ENCODE measurements around the gene NPFFR1. TPM values are rescaled to one million over a fixed set of nuclear protein-coding genes. Genes with fewer than 3 reads are reported as not detected.

Gene NPFFR1
- total RNA-seq, 1 donor from 2014 or later, result not detected

DNA sequence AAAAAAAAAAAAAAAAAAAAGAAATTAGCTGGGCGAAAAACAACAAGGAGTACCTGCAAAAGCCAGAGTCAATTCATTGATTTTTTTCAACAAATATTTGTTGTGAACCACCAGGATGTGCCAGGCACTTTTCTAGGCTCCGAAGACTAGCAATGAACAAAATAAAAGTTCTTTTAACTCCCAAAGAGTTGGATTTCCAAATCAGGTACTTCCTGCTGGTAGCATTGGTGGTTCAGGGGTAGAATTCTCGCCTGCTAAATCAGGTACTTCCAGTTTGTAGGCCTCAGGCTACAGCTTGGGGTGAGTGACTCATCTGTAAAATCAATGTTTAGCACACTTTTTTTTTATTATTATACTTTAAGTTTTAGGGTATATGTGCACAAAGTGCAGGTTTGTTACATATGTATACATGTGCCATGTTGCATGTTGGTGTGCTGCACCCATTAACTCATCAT lies 61.4 kb downstream of the NPFFR1 start:
- Mint-ChIP-seq H3K4me1 (ENCODE audit: unreplicated experiment) (peaks cover 12% of the 10 kb centered on the region), H3K9me3 (ENCODE audit: unreplicated experiment) (no peaks in the 10 kb centered on the region), H3K36me3 (ENCODE audit: unreplicated experiment) (peaks cover 6% of the 10 kb centered on the region), H3K4me3 (ENCODE audit: unreplicated experiment) (no peak overlapping the region), H3K27me3 (ENCODE audit: unreplicated experiment) (no peaks in the 10 kb centered on the region), H3K27ac (ENCODE audit: unreplicated experiment) (no peak overlapping the region)
- no peak for TF ChIP-seq CTCF (IDR thresholded peaks at IDR 0.05)
- DNase-seq (ENCODE audit: extremely low spot score, unreplicated experiment), result no peak

GRCh38 chr10:70221030-70221429 lies 62.8 kb downstream of the NPFFR1 start:
- no peak for TF ChIP-seq CTCF (IDR thresholded peaks at IDR 0.05)
- H3K9me3 Mint-ChIP-seq (ENCODE audit: unreplicated experiment), result no peaks in the 10 kb centered on the region
- H3K27ac Mint-ChIP-seq (ENCODE audit: unreplicated experiment), result peak overlapping the region; percentile 67
- H3K4me3 Mint-ChIP-seq (ENCODE audit: unreplicated experiment), result no peak overlapping the region
- H3K27me3 Mint-ChIP-seq (ENCODE audit: unreplicated experiment), result no peaks in the 10 kb centered on the region
- peaks cover 12% of the 10 kb centered on the region for H3K4me1 Mint-ChIP-seq (ENCODE audit: unreplicated experiment)
- peaks cover 6% of the 10 kb centered on the region for H3K36me3 Mint-ChIP-seq (ENCODE audit: unreplicated experiment)
- no peak for DNase-seq (ENCODE audit: extremely low spot score, unreplicated experiment)

DNA sequence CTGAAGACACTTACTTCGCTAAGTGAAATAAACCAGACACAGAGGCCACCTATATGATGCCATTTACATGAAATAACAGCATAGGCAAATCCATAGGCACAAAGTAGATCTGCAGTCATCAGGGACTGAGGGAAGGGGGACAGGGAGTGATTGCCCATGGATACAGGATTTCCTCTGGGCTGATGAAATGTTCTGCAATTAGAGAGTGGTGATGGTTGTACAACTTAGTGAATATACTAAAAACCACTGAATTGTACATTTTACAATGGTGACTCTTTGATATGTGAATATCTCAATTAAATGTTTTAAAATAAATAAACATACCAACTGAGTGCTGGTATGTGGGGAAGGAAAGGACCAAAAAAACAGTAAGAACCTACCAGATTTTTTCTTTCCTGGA lies 70.9 kb downstream of the NPFFR1 start:
- Mint-ChIP-seq H3K27me3 (ENCODE audit: unreplicated experiment) (no peaks in the 10 kb centered on the region), H3K4me1 (ENCODE audit: unreplicated experiment) (no peaks in the 10 kb centered on the region), H3K36me3 (ENCODE audit: unreplicated experiment) (peaks cover 45% of the 10 kb centered on the region), H3K4me3 (ENCODE audit: unreplicated experiment) (no peak overlapping the region), H3K9me3 (ENCODE audit: unreplicated experiment) (no peaks in the 10 kb centered on the region), H3K27ac (ENCODE audit: unreplicated experiment) (peak overlapping the region; percentile 38)
- no peak for TF ChIP-seq CTCF (IDR thresholded peaks at IDR 0.05)
- no peak for DNase-seq (ENCODE audit: extremely low spot score, unreplicated experiment)

- Mint-ChIP-seq H3K4me1 (ENCODE audit: unreplicated experiment) (no peaks in the 10 kb centered on the region), H3K27ac (ENCODE audit: unreplicated experiment) (peak overlapping the region; percentile 38), H3K36me3 (ENCODE audit: unreplicated experiment) (peaks cover 48% of the 10 kb centered on the region), H3K4me3 (ENCODE audit: unreplicated experiment) (no peak overlapping the region), H3K9me3 (ENCODE audit: unreplicated experiment) (no peaks in the 10 kb centered on the region), H3K27me3 (ENCODE audit: unreplicated experiment) (no peaks in the 10 kb centered on the region)
- TF ChIP-seq CTCF (IDR thresholded peaks at IDR 0.05), result no peak
- DNase-seq (ENCODE audit: extremely low spot score, unreplicated experiment), result no peak
Measured at GRCh38 chr10:70212277-70212676, 71.5 kb downstream of the NPFFR1 start.

DNA sequence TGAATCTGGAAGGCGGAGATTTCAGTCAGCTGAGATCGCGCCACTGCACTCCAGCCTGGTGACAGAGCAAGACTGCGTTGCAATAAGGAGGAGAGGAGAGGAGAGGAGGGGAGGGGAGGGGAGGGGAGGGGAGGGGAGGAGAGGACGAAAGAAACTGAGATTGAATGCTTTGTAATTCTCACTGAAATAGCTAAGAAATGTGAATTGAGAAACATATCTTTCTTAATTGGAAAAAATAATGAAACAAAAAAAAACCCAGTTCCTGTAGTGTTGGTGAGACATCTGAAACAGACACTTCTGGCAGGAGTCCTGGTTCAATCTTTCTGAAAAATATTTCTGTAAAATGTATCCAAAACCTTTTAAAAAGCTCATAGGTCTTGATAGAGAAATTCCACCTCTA lies 77.0 kb downstream of the NPFFR1 start:
- peaks cover 40% of the 10 kb centered on the region for H3K36me3 Mint-ChIP-seq (ENCODE audit: unreplicated experiment)
- no peaks in the 10 kb centered on the region for H3K27me3 Mint-ChIP-seq (ENCODE audit: unreplicated experiment)
- no peaks in the 10 kb centered on the region for H3K9me3 Mint-ChIP-seq (ENCODE audit: unreplicated experiment)
- H3K4me3 Mint-ChIP-seq (ENCODE audit: unreplicated experiment), result no peak overlapping the region
- no peak overlapping the region for H3K27ac Mint-ChIP-seq (ENCODE audit: unreplicated experiment)
- TF ChIP-seq CTCF (IDR thresholded peaks at IDR 0.05), result no peak
- DNase-seq (ENCODE audit: extremely low spot score, unreplicated experiment), result no peak
- no peaks in the 10 kb centered on the region for H3K4me1 Mint-ChIP-seq (ENCODE audit: unreplicated experiment)
